NCI-H1048 (cell line): ENCODE results near the gene NUP153.
"Not testable (repeated sequence)": the region's sequence is repeated elsewhere in the genome, so short reads cannot be mapped to it uniquely, and the experiment has no call there.

Source experiments
- DNase-seq: peaks from one replicate; lab custom pipeline; 2025; lab: John Stamatoyannopoulos, UW

The NUP153 gene

GRCh38 chr6:17706580-17707370 lies at the start of gene NUP153:
TSS of gene NUP153 (minus strand) at chr6:17706925. CDS start at chr6:17706387, 538 bp downstream.
- peak; percentile 97 for DNase-seq

DNA sequence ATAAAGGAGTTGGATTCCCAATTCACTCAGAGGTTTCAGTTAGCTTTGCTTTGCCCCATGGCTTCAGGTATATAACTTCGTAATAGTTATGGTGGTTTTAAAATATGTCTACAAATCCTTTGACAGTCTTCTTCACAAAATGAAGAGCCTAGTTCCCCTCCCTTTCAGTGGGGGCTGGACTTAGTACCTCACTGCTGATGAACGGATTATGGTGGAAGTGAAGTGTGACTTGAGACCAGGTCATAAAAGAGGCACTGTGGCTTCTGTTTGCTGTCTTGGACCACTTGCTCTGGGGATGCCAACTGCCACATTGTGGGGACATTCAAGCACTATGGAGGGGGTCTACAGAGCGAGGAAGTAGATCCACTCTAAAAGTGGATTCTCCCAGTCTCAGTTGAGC lies 47.5 kb upstream of the NUP153 start:
- no peak for DNase-seq

DNA sequence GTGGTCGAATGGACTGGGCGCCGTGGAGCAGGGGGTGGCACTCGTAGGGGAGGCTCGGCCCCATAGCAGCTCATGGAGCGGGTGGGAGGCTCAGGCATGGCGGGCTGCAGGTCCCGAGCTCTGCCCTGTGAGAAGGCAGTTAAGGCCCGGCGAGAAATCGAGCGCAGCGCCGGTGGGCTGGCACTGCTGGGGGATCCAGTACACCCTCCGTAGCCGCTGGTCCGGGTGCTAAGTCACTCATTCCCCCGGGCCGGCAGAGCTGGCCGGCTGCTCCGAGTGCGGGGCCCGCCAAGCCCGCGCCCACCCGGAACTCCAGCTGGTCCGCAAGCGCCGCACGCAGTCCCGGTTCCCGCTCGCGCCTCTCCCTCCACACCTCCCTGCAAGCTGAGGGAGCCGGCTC lies 38.6 kb upstream of the NUP153 start:
- not testable (repeated sequence) for DNase-seq

DNA sequence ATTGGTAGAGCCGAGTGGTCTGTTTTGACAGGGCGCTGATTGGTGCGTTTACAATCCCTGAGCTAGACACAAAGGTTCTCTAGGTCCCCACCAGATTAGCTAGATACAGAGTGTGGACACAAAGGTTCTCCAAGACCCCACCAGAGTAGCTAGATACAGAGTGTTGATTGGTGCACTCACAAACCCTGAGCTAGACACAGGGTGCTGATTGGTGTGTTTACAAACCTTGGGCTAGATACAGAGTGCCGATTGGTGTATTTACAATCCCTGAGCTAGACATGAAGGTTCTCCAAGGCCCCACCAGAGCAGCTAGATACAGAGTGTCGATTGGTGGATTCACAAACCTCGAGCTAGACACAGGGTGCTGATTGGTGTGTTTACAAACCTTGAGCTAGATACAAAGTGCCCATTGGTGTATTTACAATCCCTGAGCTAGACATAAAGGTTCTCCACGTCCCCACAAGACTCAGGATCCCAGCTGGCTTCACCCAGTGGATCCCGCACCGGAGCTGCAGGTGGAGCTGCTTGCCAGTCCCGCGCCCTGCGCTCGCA lies 38.1 kb upstream of the NUP153 start:
- not testable (repeated sequence) for DNase-seq

DNA sequence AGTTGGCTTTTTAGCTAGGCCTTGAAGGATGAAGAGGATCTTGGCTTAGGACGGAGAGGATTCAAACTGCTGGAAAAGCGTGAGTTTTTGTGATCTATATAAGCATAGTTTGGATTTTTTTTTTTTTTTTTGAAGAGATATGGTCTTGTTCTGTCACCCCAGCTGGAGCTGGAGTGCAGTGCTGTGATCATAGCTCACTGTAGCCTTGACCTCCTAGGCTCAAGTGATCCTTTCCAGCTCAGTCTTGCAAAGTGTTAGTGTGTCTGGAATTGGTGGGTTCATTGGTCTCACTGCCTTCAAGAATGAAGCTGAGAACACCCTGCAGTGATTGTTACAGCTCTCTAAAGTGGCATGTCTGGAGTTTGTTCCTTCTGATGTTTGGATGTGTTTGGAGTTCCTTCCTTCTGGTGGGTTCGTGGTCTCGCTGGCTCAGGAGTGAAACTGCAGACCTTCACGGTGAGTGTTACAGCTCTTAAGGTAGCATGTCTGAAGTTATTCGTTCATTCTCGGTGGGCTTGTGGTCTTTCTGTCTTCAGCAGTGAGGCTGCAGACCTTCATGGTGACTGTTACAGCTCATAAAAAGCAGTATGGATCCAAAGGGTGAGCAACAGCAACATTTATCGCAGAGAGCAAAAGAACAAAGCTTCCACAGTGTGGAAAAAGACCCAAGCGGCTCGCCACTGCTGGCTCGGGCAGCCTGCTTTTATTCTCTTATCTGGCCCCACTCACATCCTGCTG lies 37.5 kb upstream of the NUP153 start:
- DNase-seq: no peak

GRCh38 chr6:17741507-17741906 lies 34.8 kb upstream of the NUP153 start:
- DNase-seq: no peak

DNA sequence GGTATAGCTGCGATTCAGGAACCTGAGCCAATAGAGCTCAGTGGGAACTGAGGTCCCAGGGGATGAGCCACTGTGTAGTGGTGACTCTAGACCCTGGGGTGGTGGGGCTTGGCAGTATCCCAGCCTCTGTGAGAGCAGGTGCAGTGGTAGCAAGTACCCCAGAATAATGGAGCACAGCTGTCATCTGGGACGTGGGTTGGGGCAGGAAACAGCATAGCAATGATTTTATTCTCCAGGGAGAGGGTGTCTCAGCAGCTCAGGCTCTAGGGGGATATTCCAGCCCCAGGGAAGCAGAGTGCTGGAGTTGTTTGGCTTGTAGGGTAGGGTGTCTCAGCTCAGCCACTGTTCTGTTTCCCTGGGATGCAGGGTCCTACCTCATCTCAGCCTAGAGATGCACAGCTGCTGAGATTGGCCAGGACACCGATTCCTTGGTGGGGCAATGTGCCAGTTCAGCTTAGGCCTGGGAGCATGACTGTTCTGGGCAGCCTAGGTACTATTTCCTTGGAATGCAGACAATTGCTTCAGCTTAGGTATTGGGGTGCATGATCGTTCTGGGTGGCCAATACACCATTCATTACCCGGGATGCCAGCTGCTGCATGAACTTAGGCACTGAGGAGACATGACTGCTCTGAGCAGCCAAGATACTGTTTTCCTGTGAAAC lies 34.0 kb upstream of the NUP153 start:
- no peak for DNase-seq

DNA sequence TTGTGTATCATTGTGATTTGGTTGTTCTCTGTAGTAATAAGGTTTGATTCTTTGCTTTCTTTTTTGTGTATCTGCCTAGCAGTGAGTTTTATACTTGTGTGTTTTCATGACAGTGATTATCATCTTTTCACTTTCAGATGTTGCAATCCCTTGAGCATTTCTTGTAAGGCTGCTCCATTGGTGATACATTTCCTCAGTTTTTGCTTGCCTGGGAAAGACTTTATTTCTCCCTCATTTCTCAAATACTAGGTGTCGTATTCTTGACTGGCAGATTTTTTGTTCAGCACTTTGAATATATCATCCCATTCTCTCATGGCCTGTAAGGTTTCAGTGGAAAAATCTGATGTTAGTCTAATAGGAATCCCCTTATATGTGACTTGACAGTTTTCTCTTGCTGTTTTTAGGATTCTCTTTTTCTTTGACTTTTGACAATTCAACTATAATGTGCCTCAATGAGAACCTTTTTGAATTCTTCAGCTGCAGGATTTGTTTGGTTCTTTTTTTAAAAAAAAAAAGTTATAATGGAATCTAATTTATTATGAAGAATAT lies 31.1 kb upstream of the NUP153 start:
- DNase-seq: no peak

- DNase-seq: not testable (repeated sequence)
Measured at GRCh38 chr6:17735311-17735710, 28.6 kb upstream of the NUP153 start.

DNA sequence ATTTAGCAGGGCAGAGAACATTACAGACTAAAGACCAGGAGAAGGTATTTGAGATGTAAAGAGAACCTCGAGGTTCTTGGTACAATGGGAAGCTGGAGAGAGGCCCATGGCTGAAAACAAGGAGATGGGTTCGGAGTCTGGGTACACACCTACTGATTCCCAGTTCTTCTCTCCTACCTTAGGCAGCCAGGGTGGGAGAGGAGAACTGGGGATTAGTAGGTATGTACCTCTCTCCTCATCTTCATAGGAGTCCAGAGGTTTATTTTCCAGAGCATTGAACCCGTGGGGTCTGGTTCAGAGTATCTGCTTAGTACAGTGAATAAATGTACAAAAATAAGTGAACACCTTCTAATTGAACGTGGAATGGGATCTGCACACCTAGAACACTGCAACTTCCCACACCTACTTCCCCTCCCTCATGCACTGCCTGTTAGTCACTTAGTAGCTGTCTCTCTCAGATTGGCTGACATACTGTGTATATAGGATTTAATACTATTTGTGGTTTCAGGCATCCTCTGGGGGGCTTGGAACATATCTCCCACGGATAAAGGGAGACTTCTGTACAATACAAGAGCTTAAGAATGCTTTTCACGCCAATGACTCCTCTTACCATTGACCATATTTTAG lies 23.5 kb upstream of the NUP153 start:
- DNase-seq: no peak

GRCh38 chr6:17729223-17730077 lies 22.7 kb upstream of the NUP153 start:
- DNase-seq: no peak

- DNase-seq: no peak
Measured at GRCh38 chr6:17728551-17729222, 22.0 kb upstream of the NUP153 start.

DNA sequence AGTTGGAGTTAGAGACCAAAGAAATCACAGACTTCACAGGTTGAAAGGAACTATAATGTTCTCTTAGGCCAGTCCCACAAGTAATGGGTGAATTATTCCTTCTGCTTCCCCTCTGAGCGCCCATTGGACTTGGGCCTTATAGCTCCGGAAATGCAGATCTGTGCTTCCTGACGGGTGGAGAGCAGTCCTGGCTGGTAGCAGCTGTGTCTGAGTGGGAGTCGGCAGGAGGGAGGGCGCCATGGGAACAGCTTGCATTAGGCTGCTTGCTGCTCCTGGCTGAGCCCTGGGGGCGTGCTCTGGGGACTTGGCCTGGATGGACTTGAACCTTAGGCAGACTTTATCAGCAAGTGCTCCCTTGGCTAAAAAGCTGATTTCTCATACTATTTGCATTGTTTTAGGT lies 18.4 kb upstream of the NUP153 start:
- no peak for DNase-seq

DNA sequence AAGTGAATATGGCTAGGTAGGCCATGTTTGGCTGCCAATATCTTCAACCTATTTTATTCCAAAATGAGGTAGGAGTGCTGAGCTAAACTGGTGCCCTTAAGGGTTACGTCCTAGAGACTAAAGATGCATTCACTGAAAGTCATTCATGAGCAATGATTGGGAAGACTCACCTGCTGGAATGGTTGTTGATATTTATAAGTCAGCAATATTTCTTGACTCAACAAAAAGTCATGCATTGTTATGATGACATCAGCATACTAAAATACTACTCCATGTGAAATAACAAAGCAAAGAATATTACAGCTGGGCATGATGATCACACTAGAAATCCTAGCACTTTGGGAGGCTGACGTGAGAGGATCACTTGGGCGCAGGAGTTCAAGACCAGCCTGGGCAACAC lies 17.6 kb upstream of the NUP153 start:
- no peak for DNase-seq

GRCh38 chr6:17721671-17722070 lies 14.9 kb upstream of the NUP153 start:
- no peak for DNase-seq

DNA sequence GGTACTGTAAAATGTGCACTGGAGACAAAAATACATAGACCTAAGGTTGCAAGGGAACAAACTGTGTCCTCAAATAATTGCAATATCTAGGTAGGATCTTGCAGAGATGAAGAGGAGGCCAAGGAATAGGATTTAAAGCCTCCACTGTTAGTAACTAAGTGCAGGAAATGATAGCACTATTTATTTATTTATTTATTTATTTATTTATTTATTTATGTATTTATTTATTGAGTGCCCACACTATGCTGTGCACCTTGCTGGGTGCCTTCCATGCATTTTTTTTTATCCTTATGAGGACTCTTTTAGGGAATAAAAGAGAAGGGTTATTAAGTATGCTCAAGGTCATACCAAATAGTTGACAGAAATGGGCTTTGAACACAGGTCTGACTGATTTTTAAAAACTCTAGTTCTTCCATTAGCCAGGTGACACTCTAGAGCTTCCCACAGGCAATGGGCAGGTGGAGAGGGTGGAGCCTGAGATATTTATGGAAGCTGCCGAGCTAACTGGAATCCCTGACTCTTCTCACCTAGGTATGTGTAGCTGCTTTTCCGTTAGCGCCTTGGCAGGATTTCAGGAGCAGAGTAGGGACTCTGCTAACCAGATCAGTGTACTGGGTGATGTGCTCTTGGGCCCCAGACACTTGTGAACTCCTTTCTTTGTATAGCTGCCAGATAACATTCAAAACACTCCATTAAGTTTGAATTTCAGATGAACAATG lies 12.8 kb upstream of the NUP153 start:
- no peak for DNase-seq

GRCh38 chr6:17716221-17716620 lies 9.5 kb upstream of the NUP153 start:
- no peak for DNase-seq

DNA sequence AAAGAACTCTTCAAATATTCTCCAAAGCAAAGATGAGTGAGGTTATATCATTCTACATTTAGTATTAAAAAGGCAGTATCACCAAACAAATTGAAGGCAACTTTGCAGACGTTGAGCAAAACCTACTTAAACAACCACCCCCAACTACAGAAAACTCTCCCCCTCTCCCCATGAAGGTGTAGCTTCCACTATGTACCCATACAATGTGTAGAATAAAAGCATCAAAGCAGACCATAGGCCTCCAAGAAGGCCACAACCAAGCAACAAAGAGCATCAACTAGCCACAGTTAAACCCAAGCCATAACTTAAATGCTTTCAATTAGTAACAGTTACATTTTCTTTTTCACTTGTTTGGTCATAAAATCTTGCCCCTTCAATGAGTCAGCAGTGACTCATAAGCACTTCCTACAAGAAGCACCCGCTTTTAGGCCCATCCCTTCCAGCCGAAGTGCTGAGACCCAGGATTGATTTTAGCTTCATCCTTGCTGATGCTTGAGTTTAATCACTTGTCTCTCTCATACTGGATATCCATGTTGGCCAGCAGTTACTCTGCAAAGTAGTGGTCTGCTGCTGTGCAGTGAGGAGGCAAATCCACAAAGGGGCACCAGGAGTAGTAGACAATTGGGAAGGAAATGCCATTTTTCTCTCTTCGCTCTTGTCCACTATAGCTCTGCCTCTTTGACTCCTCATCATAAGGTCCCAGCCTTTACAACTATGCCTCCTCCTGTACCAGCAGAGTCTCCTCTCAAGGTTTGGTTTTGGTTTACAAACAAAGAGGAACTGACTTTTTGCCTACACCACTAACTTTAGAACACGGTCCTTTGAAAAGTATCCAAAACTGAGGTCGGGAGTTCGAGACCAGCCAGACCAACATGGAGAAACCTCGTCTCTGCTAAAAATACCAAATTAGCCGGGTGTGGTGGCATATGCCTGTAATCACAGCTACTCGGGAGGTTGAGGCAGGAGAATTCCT lies 8.4 kb upstream of the NUP153 start:
- no peak for DNase-seq
